ENCODE results near the gene ZNF367. TPM values are rescaled to one million over a fixed set of nuclear protein-coding genes. Genes with fewer than 3 reads are reported as not detected.
A peak's percentile ranks its signal among the peaks of the same experiment; 100 is the strongest.

ZNF367 gene
- 10 to 100 TPM in 5 of 6 experiments, 1 to 10 TPM in 1; 6.1 to 12.2 (median 11.5) TPM for total RNA-seq (2021; fragmentation: NEBNext Ultra II Directional; extraction: Animal tissue kit (Norgen Biotek cat#: 25700))
- long read RNA-seq, partial matches to known transcripts = 0 of 2 reads
- long read RNA-seq, other reads (novel, unspliced or antisense) = 1 of 2 reads

GRCh38 chr9:96418083-96418919 is at the start of gene ZNF367:
ZNF367 (minus strand) TSS chr9:96418370; CDS start chr9:96418032, 338 bp downstream.
- Mint-ChIP-seq H3K27ac (peak within 1 kb of the TSS; percentile 88), H3K36me3 (ENCODE audit: low read depth) (no peaks in the 10 kb centered on the region), H3K27me3 (ENCODE audit: insufficient read depth) (peaks cover 2% of the 10 kb centered on the region), H3K4me3 (peak within 1 kb of the TSS; percentile 92), H3K4me1 (ENCODE audit: low read depth) (peaks cover 31% of the 10 kb centered on the region), H3K9me3 (no peaks in the 10 kb centered on the region)
- DNase-seq = peak; percentile 98
- no peak for TF ChIP-seq CTCF (IDR thresholded peaks at IDR 0.05)

- Mint-ChIP-seq H3K4me1 (ENCODE audit: low read depth) (no peaks in the 10 kb centered on the region), H3K36me3 (ENCODE audit: low read depth) (peaks cover 22% of the 10 kb centered on the region), H3K27me3 (ENCODE audit: insufficient read depth) (no peaks in the 10 kb centered on the region), H3K27ac (no peak overlapping the region), H3K9me3 (no peaks in the 10 kb centered on the region), H3K4me3 (no peak overlapping the region)
- no peak for TF ChIP-seq CTCF (IDR thresholded peaks at IDR 0.05)
- no peak for DNase-seq
Observed at GRCh38 chr9:96467784-96468183, 49.6 kb upstream of the ZNF367 start.

- peaks cover 24% of the 10 kb centered on the region for H3K4me1 Mint-ChIP-seq (ENCODE audit: low read depth)
- H3K27ac Mint-ChIP-seq = no peak overlapping the region
- TF ChIP-seq CTCF (IDR thresholded peaks at IDR 0.05) = no peak
- H3K27me3 Mint-ChIP-seq (ENCODE audit: insufficient read depth) = no peaks in the 10 kb centered on the region
- no peak for DNase-seq
- no peak overlapping the region for H3K4me3 Mint-ChIP-seq
- no peaks in the 10 kb centered on the region for H3K9me3 Mint-ChIP-seq
- H3K36me3 Mint-ChIP-seq (ENCODE audit: low read depth) = peaks cover 26% of the 10 kb centered on the region
Observed at GRCh38 chr9:96464426-96464825, 46.3 kb upstream of the ZNF367 start.

- no peak overlapping the region for H3K4me3 Mint-ChIP-seq
- H3K9me3 Mint-ChIP-seq = no peaks in the 10 kb centered on the region
- no peak overlapping the region for H3K27ac Mint-ChIP-seq
- no peaks in the 10 kb centered on the region for H3K27me3 Mint-ChIP-seq (ENCODE audit: insufficient read depth)
- peaks cover 36% of the 10 kb centered on the region for H3K4me1 Mint-ChIP-seq (ENCODE audit: low read depth)
- H3K36me3 Mint-ChIP-seq (ENCODE audit: low read depth) = peaks cover 37% of the 10 kb centered on the region
- DNase-seq = no peak
- no peak for TF ChIP-seq CTCF (IDR thresholded peaks at IDR 0.05)
Observed at GRCh38 chr9:96462541-96462940, 44.4 kb upstream of the ZNF367 start.

GRCh38 chr9:96461336-96461735 is 43.2 kb upstream of the ZNF367 start:
- Mint-ChIP-seq H3K27ac (peak overlapping the region; percentile 80), H3K9me3 (no peaks in the 10 kb centered on the region), H3K27me3 (ENCODE audit: insufficient read depth) (no peaks in the 10 kb centered on the region), H3K4me1 (ENCODE audit: low read depth) (peaks cover 36% of the 10 kb centered on the region), H3K36me3 (ENCODE audit: low read depth) (peaks cover 33% of the 10 kb centered on the region), H3K4me3 (peak overlapping the region; percentile 69; the same call in 1 of the 2 replicates)
- no peak for TF ChIP-seq CTCF (IDR thresholded peaks at IDR 0.05)
- peak; percentile 11 for DNase-seq
